LHCN-M2 (cell line): ENCODE data around the gene WRAP53. TPM values are rescaled to one million over a fixed set of nuclear protein-coding genes. Genes with fewer than 3 reads are reported as not detected.
A peak's percentile ranks its signal among the peaks of the same experiment; 100 is the strongest.

Source experiments
- DNase-seq: peaks from one replicate; pipeline ENCODE4 v3.0.0-alpha.2; 2012; ENCODE audit warnings: low read depth
- total RNA-seq: library from RNA; depleted of rRNA; stranded (reverse); fragments of >200 nt; gene quantifications from 2 replicates; pipeline ENCODE4 v1.2.3, GENCODE V29; 2014; rRNA removed

The WRAP53 gene
- total RNA-seq, 1 experiment from 2014 or later = 20.0 TPM

- DNase-seq = no peak
Measured at GRCh38 chr17:7740481-7741001, 52.3 kb downstream of the WRAP53 start.

DNA sequence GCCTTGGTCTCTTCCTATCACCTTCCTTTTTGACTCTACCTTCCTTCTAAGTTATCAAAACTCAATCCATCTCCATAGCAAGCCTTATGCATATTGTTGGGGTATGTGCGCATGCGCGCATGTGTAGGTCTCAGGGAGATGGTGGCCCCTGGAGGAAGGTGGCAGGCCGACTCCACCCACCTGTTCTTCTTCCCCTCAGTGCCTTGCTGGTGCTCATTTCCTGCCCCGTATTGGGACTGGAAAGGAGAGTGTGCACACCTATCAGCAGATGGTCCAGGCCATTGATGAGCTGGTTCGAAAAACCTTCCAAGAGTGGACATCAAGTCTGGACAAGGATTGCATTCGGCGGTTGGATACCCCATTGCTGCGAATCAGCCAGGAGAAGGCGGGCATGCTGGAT, 54.5 kb downstream of the WRAP53 start:
- no peak for DNase-seq

GRCh38 chr17:7744416-7744815, 56.1 kb downstream of the WRAP53 start:
- no peak for DNase-seq

GRCh38 chr17:7745748-7746470, 57.6 kb downstream of the WRAP53 start:
- peak; percentile 82 for DNase-seq

- DNase-seq = peak; percentile 49
Measured at GRCh38 chr17:7747635-7748071, 59.4 kb downstream of the WRAP53 start.

GRCh38 chr17:7748076-7748775, 59.9 kb downstream of the WRAP53 start:
- no peak for DNase-seq

- peak; percentile 89 for DNase-seq
Measured at GRCh38 chr17:7750321-7750821, 62.1 kb downstream of the WRAP53 start.

Other genes starting within 250 kb of the WRAP53 start
- gene FGF11, start 249.0 kb upstream of the WRAP53 start, total RNA-seq = 23.4 and 23.8 TPM in 2 replicates
- gene CHRNB1, start 243.4 kb upstream of the WRAP53 start, total RNA-seq = 51.9 and 60.3 TPM in 2 replicates
- 25.3 and 27.8 TPM in 2 replicates for gene ZBTB4, start 208.8 kb upstream of the WRAP53 start, total RNA-seq
- gene SLC35G6, start 207.0 kb upstream of the WRAP53 start, total RNA-seq = not detected in 2 replicates
- 63.7 and 81.4 TPM in 2 replicates for gene POLR2A, start 204.1 kb upstream of the WRAP53 start, total RNA-seq
- 14.8 and 20.7 TPM in 2 replicates for gene TNFSF12, start 139.4 kb upstream of the WRAP53 start, total RNA-seq
- gene TNFSF13, start 129.7 kb upstream of the WRAP53 start, total RNA-seq = not detected in 2 replicates
- gene SENP3, start 126.6 kb upstream of the WRAP53 start, total RNA-seq = 108 and 131 TPM in 2 replicates
- gene CD68, start 108.8 kb upstream of the WRAP53 start, total RNA-seq = 48.2 and 56.4 TPM in 2 replicates
- gene MPDU1, start 104.6 kb upstream of the WRAP53 start, total RNA-seq = 371 and 379 TPM in 2 replicates
- 0.96 and 2.0 TPM in 2 replicates for gene SOX15, start 98.4 kb upstream of the WRAP53 start, total RNA-seq
- gene FXR2, start 73.6 kb upstream of the WRAP53 start, total RNA-seq = 49.4 and 51.8 TPM in 2 replicates
- 37.8 and 48.0 TPM in 2 replicates for gene SAT2, start 60.7 kb upstream of the WRAP53 start, total RNA-seq
- gene SHBG, start 58.3 kb upstream of the WRAP53 start, total RNA-seq = 0.23 TPM in 1 of 2 replicates, not detected in the other
- not detected in 2 replicates for gene ATP1B2, start 37.6 kb upstream of the WRAP53 start, total RNA-seq
- gene TP53, start 987 bp upstream of the WRAP53 start, total RNA-seq = 34.8 and 35.5 TPM in 2 replicates
- gene EFNB3, start 16.7 kb downstream of the WRAP53 start, total RNA-seq = 0.75 and 0.90 TPM in 2 replicates
- not detected in 2 replicates for gene DNAH2, start 29.3 kb downstream of the WRAP53 start, total RNA-seq
- 1.8 and 2.1 TPM in 2 replicates for gene KDM6B, start 145.7 kb downstream of the WRAP53 start, total RNA-seq
- gene TMEM88, start 166.6 kb downstream of the WRAP53 start, total RNA-seq = 1.1 TPM in 1 of 2 replicates, not detected in the other
- 80.8 and 89.6 TPM in 2 replicates for gene NAA38, start 169.1 kb downstream of the WRAP53 start, total RNA-seq
- gene CYB5D1, start 169.5 kb downstream of the WRAP53 start, total RNA-seq = 5.6 and 7.8 TPM in 2 replicates
- 83.2 and 98.2 TPM in 2 replicates for gene CHD3, start 200.3 kb downstream of the WRAP53 start, total RNA-seq
- 6.9 and 14.2 TPM in 2 replicates for gene RNF227, start 227.8 kb downstream of the WRAP53 start, total RNA-seq
- 0.32 and 0.46 TPM in 2 replicates for gene KCNAB3, start 241.4 kb downstream of the WRAP53 start, total RNA-seq
- 54.2 and 58.2 TPM in 2 replicates for gene TRAPPC1, start 243.5 kb downstream of the WRAP53 start, total RNA-seq
- gene CNTROB, start 243.7 kb downstream of the WRAP53 start, total RNA-seq = 35.7 and 36.5 TPM in 2 replicates